Fibroblast of lung (primary cell): ENCODE measurements around the gene FBXO34. TPM values are rescaled to one million over a fixed set of nuclear protein-coding genes. Genes with fewer than 3 reads are reported as not detected.

ENCODE experiments used
- DNase-seq, 2 donors: peaks; one replicate each; pipeline versions ENCODE4 v3.0.0 to v3.0.0-alpha.2; 2010; ENCODE audit warnings: low read depth in 2 of 2
- H2AFZ ChIP-seq: 2 replicates; pipeline ENCODE4 v1.5.1; 2012; ENCODE audit warnings: low read length, control low read depth, inconsistent platforms
- H3K27ac ChIP-seq: 2 replicates; pipeline ENCODE4 v1.5.1; 2011; ENCODE audit warnings: low read length, control low read depth; ENCODE audit not compliant: insufficient read depth
- H3K27me3 ChIP-seq: 2 replicates; pipeline ENCODE4 v1.5.1; 2011; ENCODE audit warnings: mild to moderate bottlenecking, low read length; ENCODE audit not compliant: control insufficient read depth, insufficient read depth
- H3K36me3 ChIP-seq: 2 replicates; pipeline ENCODE4 v1.5.1; 2011; ENCODE audit warnings: low read length; ENCODE audit not compliant: control insufficient read depth, insufficient read depth
- H3K4me1 ChIP-seq: 2 replicates; pipeline ENCODE4 v1.5.1; 2011; ENCODE audit warnings: low read length; ENCODE audit not compliant: control insufficient read depth, insufficient read depth; ENCODE audit errors: extremely low read depth
- H3K4me2 ChIP-seq: 2 replicates; pipeline ENCODE4 v1.5.1; 2011; ENCODE audit warnings: low read length, control low read depth; ENCODE audit not compliant: insufficient read depth; ENCODE audit errors: extremely low read depth
- H3K4me3 ChIP-seq, 4 experiments: fragments of 200-600 bp in 1 of 4; sonication (generic) in 1 of 4; replicated peaks in 1 of 4; 2 replicates each; pipeline ENCODE4 v1.5.1; 2011 to 2016; ENCODE audit warnings: low read length in 4 of 4, low read depth in 3 of 4, mild to moderate bottlenecking in 3 of 4, control low read depth in 2 of 4, inconsistent platforms in 1 of 4, mixed read lengths in 1 of 4; ENCODE audit not compliant: insufficient read depth in 1 of 4; ENCODE audit errors: control extremely low read depth in 1 of 4
- H3K79me2 ChIP-seq: 2 replicates; pipeline ENCODE4 v1.5.1; 2012; ENCODE audit warnings: mild to moderate bottlenecking, low read length, inconsistent platforms; ENCODE audit not compliant: control insufficient read depth, insufficient read depth
- H3K9ac ChIP-seq: 2 replicates; pipeline ENCODE4 v1.5.1; 2011; ENCODE audit warnings: mild to moderate bottlenecking, low read length, control low read depth; ENCODE audit not compliant: insufficient read depth
- H3K9me3 ChIP-seq: 2 replicates; pipeline ENCODE4 v1.5.1; 2012; ENCODE audit warnings: low read depth, low read length; ENCODE audit not compliant: control insufficient read depth, insufficient read depth
- H4K20me1 ChIP-seq: 2 replicates; pipeline ENCODE4 v1.5.1; 2011; ENCODE audit warnings: low read length; ENCODE audit not compliant: control insufficient read depth, insufficient read depth; ENCODE audit errors: extremely low read depth
- CTCF ChIP-seq, 2 donors: IDR thresholded peaks in 1 of 2; conservative IDR thresholded peaks in 1 of 2; 1 replicate in 1 of 2; 2 replicates in 1 of 2; pipeline ENCODE4 v1.5.1; 2011 to 2012; ENCODE audit warnings: low read length in 2 of 2, control low read depth in 1 of 2, inconsistent platforms in 1 of 2, low read depth in 1 of 2, mild to moderate bottlenecking in 1 of 2
- EZH2 ChIP-seq: IDR thresholded peaks from 2 replicates; pipeline ENCODE4 v1.5.1; 2012; ENCODE audit warnings: low read length, control low read depth, mild to moderate bottlenecking; ENCODE audit errors: missing control alignments
- polyA plus RNA-seq, 2 donors: library from polyadenylated mRNA; depleted of rRNA in 1 of 2; stranded (reverse) in 1 of 2; unstranded in 1 of 2; fragments of >200 nt; gene quantifications; 2 replicates each; pipeline ENCODE4 v1.2.1, GENCODE V29; 2011 to 2012; ENCODE audit warnings: missing spikeins in 1 of 2
- total RNA-seq: library from RNA; depleted of rRNA; stranded (reverse); fragments of >200 nt; gene quantifications from 2 replicates; pipeline ENCODE4 v1.2.1, GENCODE V29; 2014

FBXO34 gene
- total and polyA plus RNA-seq, 2 donors (not counting 1 experiment from before 2014, with no cell fraction given), result 20.8 to 29.1 TPM

- no peak overlapping the region for H3K27ac ChIP-seq
- no peaks in the 10 kb centered on the region for H3K4me1 ChIP-seq
- H3K27me3 ChIP-seq, result no peaks in the 10 kb centered on the region
- no peaks in the 10 kb centered on the region for H3K9me3 ChIP-seq
- H3K4me2 ChIP-seq, result no peak overlapping the region
- H3K9ac ChIP-seq, result no peak overlapping the region
- H3K4me3 ChIP-seq, result no peak overlapping the region
- H4K20me1 ChIP-seq, result no peaks in the 10 kb centered on the region
- H3K79me2 ChIP-seq, result no peaks in the 10 kb centered on the region
- no peak for DNase-seq
- TF ChIP-seq CTCF (conservative IDR thresholded peaks at IDR 0.05 in 1 of 2, IDR thresholded peaks at IDR 0.05 in 1 of 2; ENCODE audit: low read depth in 1 of 2, low read length in 2 of 2) (no peak), EZH2 (no peak)
- H2AFZ ChIP-seq, result no peak overlapping the region
- peaks cover 2% of the 10 kb centered on the region for H3K36me3 ChIP-seq
Observed at GRCh38 chr14:55349565-55349964, 78.3 kb downstream of the FBXO34 start.

GRCh38 chr14:55350461-55350860 is 79.2 kb downstream of the FBXO34 start:
- Histone ChIP-seq H3K27me3 (no peaks in the 10 kb centered on the region), H3K4me2 (no peak overlapping the region), H3K79me2 (no peaks in the 10 kb centered on the region), H3K9me3 (no peaks in the 10 kb centered on the region), H3K4me3 (no peak overlapping the region), H3K4me1 (no peaks in the 10 kb centered on the region), H2AFZ (no peak overlapping the region), H3K27ac (no peak overlapping the region), H3K9ac (no peak overlapping the region), H4K20me1 (no peaks in the 10 kb centered on the region), H3K36me3 (peaks cover 5% of the 10 kb centered on the region)
- no peak for TF ChIP-seq EZH2
- no peak for DNase-seq

GRCh38 chr14:55351111-55351510 is 79.9 kb downstream of the FBXO34 start:
- Histone ChIP-seq H3K27ac (no peak overlapping the region), H3K9me3 (no peaks in the 10 kb centered on the region), H3K4me3 (no peak overlapping the region), H3K27me3 (no peaks in the 10 kb centered on the region), H3K79me2 (no peaks in the 10 kb centered on the region), H3K4me1 (no peaks in the 10 kb centered on the region), H3K4me2 (no peak overlapping the region), H2AFZ (no peak overlapping the region), H3K9ac (no peak overlapping the region), H3K36me3 (peaks cover 6% of the 10 kb centered on the region), H4K20me1 (no peaks in the 10 kb centered on the region)
- TF ChIP-seq EZH2, result no peak
- TF ChIP-seq CTCF (conservative IDR thresholded peaks at IDR 0.05 in 1 of 2, IDR thresholded peaks at IDR 0.05 in 1 of 2; ENCODE audit: low read depth in 1 of 2, low read length in 2 of 2), result no peak
- DNase-seq, result no peak
